HG03139 (cell line): ENCODE data around the gene KLF5.
"Not testable (repeated sequence)": the region's sequence is repeated elsewhere in the genome, so short reads cannot be mapped to it uniquely, and the experiment has no call there.

Source experiments
- ATAC-seq: cut with Tn5 transposase; IDR thresholded peaks from one replicate; pipeline ENCODE4 v1.9.1; 2021; ENCODE audit not compliant: unreplicated experiment

The KLF5 gene

DNA sequence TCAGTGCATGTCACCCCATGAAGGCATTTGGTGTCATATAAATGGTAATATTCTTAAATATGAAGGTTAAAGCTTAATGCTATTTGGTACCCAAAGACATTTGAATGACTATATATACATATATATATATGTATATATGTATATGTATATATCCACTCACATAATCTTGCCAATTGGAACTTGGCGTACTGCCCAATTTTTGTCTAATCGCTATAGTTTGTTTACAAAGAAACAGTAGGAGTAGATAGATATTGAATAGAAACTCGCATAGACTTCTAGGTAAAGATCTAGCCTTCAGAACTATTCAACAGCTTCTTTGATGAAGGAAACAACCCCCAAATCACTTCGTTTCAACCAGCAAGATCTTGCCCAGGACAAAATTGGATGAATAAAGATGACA lies 24.1 kb downstream of the KLF5 start:
- ATAC-seq, result no peak

- ATAC-seq, result no peak
Measured at GRCh38 chr13:73088332-73088935, 29.6 kb downstream of the KLF5 start.

DNA sequence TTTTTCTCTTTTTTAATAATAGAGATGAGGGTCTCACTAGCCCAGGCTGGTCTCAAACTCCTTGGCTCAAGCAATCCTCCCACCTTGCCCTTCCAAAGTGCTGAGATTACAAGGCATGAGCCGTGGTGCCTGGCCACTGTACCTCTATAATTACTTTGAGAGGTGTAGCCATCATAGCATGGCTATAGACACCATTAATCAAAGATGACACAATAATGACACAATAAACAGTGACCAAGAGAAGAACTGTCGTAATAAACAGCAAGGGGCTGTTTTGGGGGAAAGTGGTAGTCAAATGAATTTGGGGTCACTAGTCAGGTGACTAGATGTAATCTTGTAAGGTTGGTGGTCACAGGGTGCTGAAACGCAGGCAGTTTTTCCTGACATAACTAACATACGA lies 30.4 kb downstream of the KLF5 start:
- ATAC-seq, result no peak

DNA sequence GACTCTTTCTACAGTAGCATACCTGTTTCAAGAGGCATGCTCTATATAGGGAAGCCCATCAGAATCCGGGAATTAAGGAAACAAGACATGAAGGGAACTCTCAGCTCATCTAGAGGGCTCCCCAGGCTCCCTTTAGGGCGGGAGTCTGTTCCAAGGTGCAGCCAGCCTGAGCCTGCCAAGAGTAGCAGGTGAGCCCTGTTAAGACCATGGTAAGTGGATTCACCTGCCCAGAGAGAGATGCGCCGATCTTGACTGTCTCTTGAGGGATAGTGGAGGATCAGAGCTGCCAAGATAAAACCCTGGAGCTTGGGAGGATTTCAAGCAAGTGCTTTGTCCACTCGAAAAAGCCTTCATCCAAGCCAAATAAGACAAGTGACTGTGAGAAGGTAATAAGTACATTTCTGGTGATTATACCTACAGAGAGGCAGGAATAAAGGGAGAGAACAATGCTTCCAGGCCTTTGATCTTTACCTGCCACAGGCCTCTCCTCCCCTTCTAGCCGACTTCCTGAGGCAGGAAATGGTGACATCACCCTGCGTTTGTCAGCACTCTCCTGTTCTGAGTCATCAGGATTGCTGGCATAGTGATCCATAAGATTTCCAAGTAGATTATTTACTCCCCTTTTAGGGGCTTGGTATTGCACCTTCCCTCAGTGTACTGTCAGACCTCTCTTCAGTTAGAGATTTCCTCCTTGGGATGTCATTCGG lies 31.5 kb downstream of the KLF5 start:
- peak; percentile 77 for ATAC-seq

DNA sequence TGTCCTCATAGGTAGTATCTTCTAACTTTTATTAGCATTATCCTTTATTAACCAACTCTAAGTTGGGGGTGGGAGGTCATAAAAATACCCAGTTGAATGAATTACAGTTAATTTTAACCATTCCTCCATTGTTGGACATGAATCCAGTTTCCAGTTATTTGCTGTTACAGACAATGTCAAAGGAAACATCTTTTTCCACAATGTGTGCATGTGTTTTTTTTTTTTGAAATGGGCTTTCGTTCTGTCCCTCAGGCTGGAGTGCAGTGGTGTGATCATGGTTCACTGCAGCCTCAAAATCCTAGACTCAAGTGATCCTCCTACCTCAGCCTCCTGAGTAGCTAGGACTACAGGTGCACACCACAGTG lies 32.0 kb downstream of the KLF5 start:
- no peak for ATAC-seq

DNA sequence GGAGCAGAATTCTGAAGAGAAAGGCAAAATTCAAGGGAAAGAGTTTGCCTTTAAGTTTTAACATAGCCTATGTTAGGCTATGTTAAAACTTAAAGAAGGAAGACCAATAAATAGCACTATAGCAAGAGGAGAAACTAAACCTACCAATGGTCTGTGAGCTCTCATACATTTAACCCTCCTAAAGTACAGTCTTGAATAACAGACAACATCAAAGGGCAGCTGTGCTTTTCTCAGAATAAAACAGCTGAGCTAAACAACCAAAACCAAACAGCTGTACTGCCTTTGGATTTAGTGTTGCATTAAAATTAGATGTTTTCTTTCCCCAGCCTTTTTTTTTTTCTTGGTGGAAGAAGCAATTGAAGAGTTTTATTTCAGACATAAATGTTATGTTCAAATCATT lies 34.0 kb downstream of the KLF5 start:
- no peak for ATAC-seq

DNA sequence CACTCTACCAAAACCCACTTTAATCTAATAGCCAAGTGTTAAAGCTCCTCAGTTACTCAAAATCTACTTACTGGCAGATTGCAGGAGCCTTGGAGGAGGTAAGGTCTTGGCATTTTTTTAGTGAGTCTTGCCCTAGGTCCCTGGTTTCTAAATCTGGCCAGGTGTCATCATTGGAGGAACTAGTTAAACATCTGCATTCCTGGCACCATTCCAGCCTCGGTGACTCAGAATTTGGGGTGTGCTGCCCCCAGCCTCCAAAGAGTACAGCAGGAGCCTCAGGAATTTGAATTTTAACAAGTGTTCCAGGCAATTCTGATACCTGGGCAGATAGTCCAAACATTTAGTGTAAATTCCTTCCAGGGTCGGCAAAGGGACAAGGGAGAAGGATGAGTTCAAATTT lies 37.4 kb downstream of the KLF5 start:
- no peak for ATAC-seq

- no peak for ATAC-seq
Measured at GRCh38 chr13:73096638-73097037, 37.8 kb downstream of the KLF5 start.

GRCh38 chr13:73100781-73101180 lies 42.0 kb downstream of the KLF5 start:
- ATAC-seq, result not testable (repeated sequence)

GRCh38 chr13:73101351-73102007 lies 42.7 kb downstream of the KLF5 start:
- ATAC-seq, result no peak

GRCh38 chr13:73103238-73103637 lies 44.4 kb downstream of the KLF5 start:
- ATAC-seq, result no peak

DNA sequence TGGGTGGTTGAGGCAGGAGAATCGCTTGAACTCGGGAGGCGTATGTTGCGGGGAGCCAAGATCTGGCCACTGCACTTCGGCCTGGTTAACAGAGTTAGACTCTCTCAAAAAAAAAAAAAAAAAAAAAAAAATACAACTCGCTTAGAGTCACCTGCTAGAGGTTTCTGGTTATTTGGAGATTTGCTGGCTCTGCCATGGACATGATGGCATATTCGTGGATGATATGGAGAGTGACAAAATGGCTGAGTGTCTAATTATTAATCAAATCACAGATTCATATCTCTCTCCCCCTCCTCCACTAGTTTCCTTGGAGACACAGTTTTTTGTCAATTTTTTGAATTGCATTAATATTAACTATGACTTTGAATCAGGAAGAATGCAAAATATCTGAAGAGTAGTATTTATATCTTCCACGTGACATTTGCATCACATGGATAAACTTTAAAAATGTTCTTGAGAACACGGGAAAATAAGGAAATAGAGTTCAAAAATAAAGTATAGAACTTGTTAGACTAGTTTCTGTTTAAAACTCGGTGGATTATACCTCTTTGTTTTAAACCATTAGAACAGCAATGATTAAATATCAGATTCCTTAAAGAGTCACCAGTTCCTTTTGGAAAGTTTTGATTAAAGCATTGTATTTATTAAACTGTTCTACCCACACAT lies 47.8 kb downstream of the KLF5 start:
- ATAC-seq, result no peak

GRCh38 chr13:73107481-73107880 lies 48.7 kb downstream of the KLF5 start:
- no peak for ATAC-seq

- ATAC-seq, result no peak
Measured at GRCh38 chr13:73107970-73108369, 49.2 kb downstream of the KLF5 start.

GRCh38 chr13:73109288-73109899 lies 50.6 kb downstream of the KLF5 start:
- no peak for ATAC-seq

DNA sequence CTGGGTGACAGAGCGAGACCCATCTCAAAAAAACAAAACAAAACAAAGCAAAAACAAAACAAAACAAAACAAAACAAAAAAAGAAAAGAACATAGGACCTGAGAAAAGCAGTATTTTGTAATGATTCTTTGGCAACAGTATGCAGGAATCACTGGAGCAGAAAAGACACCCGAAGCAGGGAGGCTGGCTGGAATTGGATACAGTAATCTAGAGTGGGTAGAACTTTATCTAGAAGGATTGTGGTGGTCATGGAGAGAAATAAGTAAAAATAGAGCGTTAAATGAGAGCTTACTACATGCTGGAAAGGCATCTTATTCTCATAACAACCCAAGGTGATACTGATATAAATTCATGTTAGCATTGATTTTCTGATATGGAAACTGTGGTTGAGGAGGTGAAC lies 51.2 kb downstream of the KLF5 start:
- no peak for ATAC-seq

- ATAC-seq, result no peak
Measured at GRCh38 chr13:73110814-73111213, 52.0 kb downstream of the KLF5 start.

GRCh38 chr13:73111331-73111730 lies 52.5 kb downstream of the KLF5 start:
- no peak for ATAC-seq

DNA sequence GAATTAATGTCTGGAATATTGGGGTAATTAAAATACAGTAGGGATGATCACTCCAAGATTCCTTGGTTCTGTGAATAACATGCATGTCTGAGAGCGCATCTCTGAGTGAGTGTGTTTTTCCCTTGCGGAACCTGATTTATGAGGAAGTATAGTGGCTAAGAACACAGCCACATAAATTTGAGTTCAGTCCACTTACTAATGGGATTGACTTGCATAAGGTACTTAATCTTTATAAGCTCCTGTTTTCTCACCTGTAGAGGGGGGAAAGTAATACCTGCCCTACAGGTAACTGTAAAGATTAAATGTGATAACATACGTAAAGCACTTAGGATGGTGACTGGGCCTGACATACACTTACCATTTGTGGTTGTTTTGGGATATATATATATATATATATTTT lies 60.8 kb downstream of the KLF5 start:
- no peak for ATAC-seq
